Transverse colon (tissue), 3 donors: ENCODE results near the gene LRRC4B.

Experiments
- POLR2A ChIP-seq: fragments of 450-650 bp; IDR thresholded peaks from one replicate; pipeline ENCODE4 v1.6.1; 2016; ENCODE audit warnings: antibody characterized with exemption, mild to moderate bottlenecking, moderate library complexity
- POLR2AphosphoS5 ChIP-seq, 3 donors: sonication (generic); formaldehyde crosslinking; IDR thresholded peaks; one replicate each; pipeline ENCODE4 v1.6.1; 2016; ENCODE audit warnings: antibody characterized with exemption in 3 of 3

- TF ChIP-seq POLR2AphosphoS5 (IDR thresholded peaks at IDR 0.05): no peak
- no peak for TF ChIP-seq POLR2A
These were observed 77.2 kb downstream of the LRRC4B start for GRCh38 chr19:50490991-50491472.
